ENCODE results near the gene PDZRN4.
"Not testable (repeated sequence)": the region's sequence is repeated elsewhere in the genome, so short reads cannot be mapped to it uniquely, and the experiment has no call there.

Gene PDZRN4

GRCh38 chr12:41188058-41188840, at the start of gene PDZRN4:
Gene PDZRN4 (plus strand): TSS chr12:41188320.
- DNase-seq (ENCODE audit: low read depth): no peak

GRCh38 chr12:41140117-41140516, 48.0 kb upstream of the PDZRN4 start:
- no peak for DNase-seq (ENCODE audit: low read depth)

GRCh38 chr12:41141104-41141503, 47.0 kb upstream of the PDZRN4 start:
- no peak for DNase-seq (ENCODE audit: low read depth)

GRCh38 chr12:41142376-41142775, 45.7 kb upstream of the PDZRN4 start:
- DNase-seq (ENCODE audit: low read depth): no peak

- no peak for DNase-seq (ENCODE audit: low read depth)
These were observed 36.3 kb upstream of the PDZRN4 start for GRCh38 chr12:41151793-41152192.

GRCh38 chr12:41162461-41162860, 25.7 kb upstream of the PDZRN4 start:
- no peak for DNase-seq (ENCODE audit: low read depth)

GRCh38 chr12:41167701-41168100, 20.4 kb upstream of the PDZRN4 start:
- DNase-seq (ENCODE audit: low read depth): no peak

- no peak for DNase-seq (ENCODE audit: low read depth)
These were observed 13.5 kb upstream of the PDZRN4 start for GRCh38 chr12:41174602-41175001.

- not testable (repeated sequence) for DNase-seq (ENCODE audit: low read depth)
These were observed 8.6 kb upstream of the PDZRN4 start for GRCh38 chr12:41179507-41179906.

GRCh38 chr12:41184864-41185263, 3.3 kb upstream of the PDZRN4 start:
- no peak for DNase-seq (ENCODE audit: low read depth)

- no peak for DNase-seq (ENCODE audit: low read depth)
These were observed 2.1 kb upstream of the PDZRN4 start for GRCh38 chr12:41186026-41186425.

- DNase-seq (ENCODE audit: low read depth): no peak
These were observed 798 bp downstream of the PDZRN4 start for GRCh38 chr12:41188841-41189394.

GRCh38 chr12:41189395-41190251, 1.5 kb downstream of the PDZRN4 start:
- DNase-seq (ENCODE audit: low read depth): no peak

- no peak for DNase-seq (ENCODE audit: low read depth)
These were observed 2.2 kb downstream of the PDZRN4 start for GRCh38 chr12:41190338-41190737.

- DNase-seq (ENCODE audit: low read depth): not testable (repeated sequence)
These were observed 3.4 kb downstream of the PDZRN4 start for GRCh38 chr12:41191549-41191948.

GRCh38 chr12:41193311-41193710, 5.2 kb downstream of the PDZRN4 start:
- no peak for DNase-seq (ENCODE audit: low read depth)

GRCh38 chr12:41202051-41202450, 13.9 kb downstream of the PDZRN4 start:
- DNase-seq (ENCODE audit: low read depth): no peak

GRCh38 chr12:41205070-41205709, 17.1 kb downstream of the PDZRN4 start:
- DNase-seq (ENCODE audit: low read depth): no peak

GRCh38 chr12:41206298-41206697, 18.2 kb downstream of the PDZRN4 start:
- DNase-seq (ENCODE audit: low read depth): no peak

- no peak for DNase-seq (ENCODE audit: low read depth)
These were observed 23.3 kb downstream of the PDZRN4 start for GRCh38 chr12:41211448-41211847.

GRCh38 chr12:41212625-41213024, 24.5 kb downstream of the PDZRN4 start:
- DNase-seq (ENCODE audit: low read depth): no peak

- no peak for DNase-seq (ENCODE audit: low read depth)
These were observed 25.0 kb downstream of the PDZRN4 start for GRCh38 chr12:41213107-41213506.

All from activated T-helper 1 cell treated with Interleukin-2 at 50 U/mL for 16 hours (primary cell).